HepG2 (cell line): ENCODE measurements around the gene TCF25.

Experiments used
- POLR2A ChIP-seq, 2 experiments: IDR thresholded peaks; 2 replicates each; pipeline ENCODE4 v1.6.1; 2011; ENCODE audit warnings: low read depth in 2 of 2, low read length in 2 of 2, mild to moderate bottlenecking in 1 of 2, moderate library complexity in 1 of 2; ENCODE audit not compliant: insufficient read depth in 1 of 2
- SMAD3 ChIP-seq: sonication (generic); formaldehyde crosslinking; IDR thresholded peaks from 2 replicates; pipeline ENCODE4 v1.4.0; 2020; ENCODE audit warnings: missing genetic modification reagents
- YY1 ChIP-seq: IDR thresholded peaks from 2 replicates; pipeline ENCODE4 v1.6.1; 2011; ENCODE audit warnings: low read length, low read depth, moderate library complexity, mild to moderate bottlenecking; ENCODE audit not compliant: insufficient read depth, insufficient replicate concordance
- ZFX ChIP-seq: sonication (generic); formaldehyde crosslinking; IDR thresholded peaks from 2 replicates; pipeline ENCODE4 v1.4.0; 2020; ENCODE audit warnings: mild to moderate bottlenecking, low read depth, missing genetic modification reagents, moderate library complexity

GRCh38 chr16:89953671-89954406 is 80.4 kb downstream of the TCF25 start:
- TF ChIP-seq YY1 = no peak
- TF ChIP-seq SMAD3 = no peak
- no peak for TF ChIP-seq ZFX (CRISPR knock-in tag)
- no peak for TF ChIP-seq POLR2A (IDR thresholded peaks at IDR 0.05; ENCODE audit: insufficient read depth in 1 of 2, low read depth in 2 of 2, low read length in 2 of 2)
